ENCODE results near the gene EPHA5.

- TF ChIP-seq SP1 (IDR thresholded peaks at IDR 0.05; ENCODE audit: low read depth) (no peak), POLR2AphosphoS5 (IDR thresholded peaks at IDR 0.05; ENCODE audit: low read depth, low read length) (no peak), JUND (IDR thresholded peaks at IDR 0.05) (no peak)
- TF ChIP-seq, protein P1, sequence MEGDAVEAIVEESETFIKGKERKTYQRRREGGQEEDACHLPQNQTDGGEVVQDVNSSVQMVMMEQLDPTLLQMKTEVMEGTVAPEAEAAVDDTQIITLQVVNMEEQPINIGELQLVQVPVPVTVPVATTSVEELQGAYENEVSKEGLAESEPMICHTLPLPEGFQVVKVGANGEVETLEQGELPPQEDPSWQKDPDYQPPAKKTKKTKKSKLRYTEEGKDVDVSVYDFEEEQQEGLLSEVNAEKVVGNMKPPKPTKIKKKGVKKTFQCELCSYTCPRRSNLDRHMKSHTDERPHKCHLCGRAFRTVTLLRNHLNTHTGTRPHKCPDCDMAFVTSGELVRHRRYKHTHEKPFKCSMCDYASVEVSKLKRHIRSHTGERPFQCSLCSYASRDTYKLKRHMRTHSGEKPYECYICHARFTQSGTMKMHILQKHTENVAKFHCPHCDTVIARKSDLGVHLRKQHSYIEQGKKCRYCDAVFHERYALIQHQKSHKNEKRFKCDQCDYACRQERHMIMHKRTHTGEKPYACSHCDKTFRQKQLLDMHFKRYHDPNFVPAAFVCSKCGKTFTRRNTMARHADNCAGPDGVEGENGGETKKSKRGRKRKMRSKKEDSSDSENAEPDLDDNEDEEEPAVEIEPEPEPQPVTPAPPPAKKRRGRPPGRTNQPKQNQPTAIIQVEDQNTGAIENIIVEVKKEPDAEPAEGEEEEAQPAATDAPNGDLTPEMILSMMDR (IDR thresholded peaks at IDR 0.05 in 2 of 3, conservative IDR thresholded peaks at IDR 0.05 in 1 of 3; ENCODE audit: borderline replicate concordance in 1 of 3, insufficient read depth in 1 of 3, low read depth in 2 of 3, low read length in 2 of 3), result no peak
These were observed 311.4 kb downstream of the EPHA5 start for GRCh38 chr4:65358914-65359313.

Data from HCT116 (cell line).